MCF 10A (cell line): Measurements from ENCODE around the gene MTHFD1L. TPM values are rescaled to one million over a fixed set of nuclear protein-coding genes. Genes with fewer than 3 reads are reported as not detected.
"Not testable (repeated sequence)": the region's sequence is repeated elsewhere in the genome, so short reads cannot be mapped to it uniquely, and the experiment has no call there.

Experiments
- BruUV-seq: library from RNA; stranded (reverse); fragments of 400-500 nt; replicated peaks from 2 replicates; lab custom pipeline; 2021; lab: Mats Ljungman, UMichigan
- CTCF ChIA-PET: fragments of 300-600 bp; sonication (Branson Sonifier 250); formaldehyde crosslinking; extraction: SDS; loops from one replicate; lab custom pipeline; 2021; ENCODE audit warnings: antibody characterized with exemption, inconsistent platforms; lab: Yijun Ruan, JAX
- POLR2A ChIA-PET: fragments of 300-600, 350-650 bp; sonication (Branson Sonifier 250); formaldehyde crosslinking; extraction: SDS; loops from one replicate; lab custom pipeline; 2020; ENCODE audit warnings: antibody characterized with exemption, inconsistent platforms; lab: Yijun Ruan, JAX
- DNase-seq: peaks from one replicate; pipeline ENCODE4 v3.0.0-alpha.2; 2018; ENCODE audit not compliant: unreplicated experiment
- H3K27ac Mint-ChIP-seq: one replicate; pipeline ENCODE4 v1.8.0; 2022; ENCODE audit warnings: mild to moderate bottlenecking, low read depth, mixed read lengths; ENCODE audit not compliant: unreplicated experiment
- H3K27me3 Mint-ChIP-seq: one replicate; pipeline ENCODE4 v1.8.0; 2022; ENCODE audit warnings: mixed read lengths; ENCODE audit not compliant: insufficient read depth, unreplicated experiment
- H3K36me3 Mint-ChIP-seq: one replicate; pipeline ENCODE4 v1.8.0; 2022; ENCODE audit warnings: mild to moderate bottlenecking, moderate library complexity, mixed read lengths; ENCODE audit not compliant: insufficient read depth, unreplicated experiment
- H3K4me1 Mint-ChIP-seq: one replicate; pipeline ENCODE4 v1.8.0; 2022; ENCODE audit warnings: mixed read lengths; ENCODE audit not compliant: insufficient read depth, unreplicated experiment
- H3K4me3 Mint-ChIP-seq: one replicate; pipeline ENCODE4 v1.8.0; 2022; ENCODE audit warnings: mild to moderate bottlenecking, moderate library complexity, mixed read lengths; ENCODE audit not compliant: unreplicated experiment
- H3K9me3 Mint-ChIP-seq: one replicate; pipeline ENCODE4 v1.8.0; 2022; ENCODE audit warnings: mixed read lengths; ENCODE audit not compliant: unreplicated experiment
- CTCF ChIP-seq: fragments of 200-600 bp; IDR thresholded peaks from one replicate; pipeline ENCODE4 v1.8.0; 2022; ENCODE audit warnings: antibody characterized with exemption, mild to moderate bottlenecking; ENCODE audit not compliant: unreplicated experiment
- intact Hi-C: fragments of 100-400 bp; cut with micrococcal nuclease; formaldehyde crosslinking; loops from 2 replicates; pipeline ENCODE4 v1.14.1; 2022
- total RNA-seq: library from RNA; stranded (reverse); gene quantifications from 2 replicates; pipeline ENCODE4 v1.2.3, GENCODE V29; 2022

MTHFD1L gene
- total RNA-seq, 1 experiment from 2014 or later = 110 TPM

DNA sequence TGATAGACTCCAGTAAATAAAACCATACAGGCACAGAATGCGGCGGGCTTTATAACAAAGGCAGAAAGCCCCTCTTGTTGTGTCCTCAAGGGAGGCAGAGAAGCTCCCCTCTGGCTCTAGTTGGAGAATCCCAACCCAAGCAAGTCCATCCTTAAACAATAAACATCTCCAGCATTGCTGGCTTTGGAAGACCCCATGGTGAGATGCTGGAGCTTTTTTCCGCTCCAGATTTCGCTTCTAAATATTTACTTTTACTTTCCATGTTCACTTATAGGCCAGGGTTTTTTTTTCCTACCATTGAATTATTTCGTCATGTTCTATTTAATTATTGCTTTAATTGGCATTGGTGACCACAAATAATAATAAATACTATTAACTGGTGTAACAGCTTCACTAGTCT is 176.2 kb downstream of the MTHFD1L start:
- H3K27ac Mint-ChIP-seq = peak overlapping the region; percentile 93

GRCh38 chr6:151042911-151043330 is 177.4 kb downstream of the MTHFD1L start:
- Mint-ChIP-seq H3K4me1 (peaks cover 12% of the 10 kb centered on the region), H3K36me3 (peaks cover 55% of the 10 kb centered on the region)
- BruUV-seq, H3K9me3 Mint-ChIP-seq, DNase-seq, H3K4me3 Mint-ChIP-seq, H3K27ac Mint-ChIP-seq, intact Hi-C loops, H3K27me3 Mint-ChIP-seq: not testable (repeated sequence)
- ChIA-PET POLR2A (interaction anchor here (0.6 kb wide), 1 partner anchor 27 kb away, joined by 3 read pairs; no protein-coding TSS in a partner anchor), CTCF (interaction anchor here (4.6 kb wide), 1 partner anchor 9 kb away, joined by 18 read pairs; no protein-coding TSS in a partner anchor)

More for the DNA sequence above, 176.2 kb downstream of the MTHFD1L start:
- H3K4me3 Mint-ChIP-seq = no peak overlapping the region
- ChIA-PET POLR2A (interaction anchor here (0.9 to 2.4 kb wide), 3 partner anchors 27 to 282 kb away, joined by 4 to 11 read pairs (median 4); no protein-coding TSS in a partner anchor), CTCF (interaction anchor here (0.6 to 4.6 kb wide), 6 partner anchors 11 to 622 kb away, joined by 3 to 18 read pairs (median 3); no protein-coding TSS in a partner anchor)
- no peaks in the 10 kb centered on the region for H3K27me3 Mint-ChIP-seq
- H3K36me3 Mint-ChIP-seq = peaks cover 54% of the 10 kb centered on the region
- TF ChIP-seq CTCF = no peak
- BruUV-seq = no TSS peak
- peaks cover 20% of the 10 kb centered on the region for H3K4me1 Mint-ChIP-seq
- DNase-seq = no peak
- no peaks in the 10 kb centered on the region for H3K9me3 Mint-ChIP-seq
- intact Hi-C loops = no loop called here

GRCh38 chr6:151043944-151044343 is 178.4 kb downstream of the MTHFD1L start:
- no peak for TF ChIP-seq CTCF
- ChIA-PET CTCF (interaction anchor here (0.7 kb wide), 1 partner anchor 166 kb away, joined by 3 read pairs; no protein-coding TSS in a partner anchor), POLR2A (no interaction called here)
- intact Hi-C loops = no loop called here
- H3K9me3 Mint-ChIP-seq = no peaks in the 10 kb centered on the region
- no TSS peak for BruUV-seq
- H3K27me3 Mint-ChIP-seq = no peaks in the 10 kb centered on the region
- H3K4me3 Mint-ChIP-seq = no peak overlapping the region
- H3K27ac Mint-ChIP-seq = no peak overlapping the region
- peaks cover 12% of the 10 kb centered on the region for H3K4me1 Mint-ChIP-seq
- no peak for DNase-seq
- H3K36me3 Mint-ChIP-seq = peaks cover 52% of the 10 kb centered on the region

GRCh38 chr6:151044465-151045441 is 179.3 kb downstream of the MTHFD1L start:
- Mint-ChIP-seq H3K4me1 (peaks cover 12% of the 10 kb centered on the region), H3K27me3 (no peaks in the 10 kb centered on the region), H3K4me3 (no peak overlapping the region), H3K36me3 (peaks cover 51% of the 10 kb centered on the region), H3K27ac (no peak overlapping the region), H3K9me3 (no peaks in the 10 kb centered on the region)
- BruUV-seq = no TSS peak
- ChIA-PET CTCF (interaction anchor here (0.5 kb wide), 1 partner anchor 281 kb away, joined by 3 read pairs; no protein-coding TSS in a partner anchor), POLR2A (no interaction called here)
- intact Hi-C loops = no loop called here
- no peak for TF ChIP-seq CTCF
- no peak for DNase-seq

- H3K9me3 Mint-ChIP-seq, H3K27me3 Mint-ChIP-seq, BruUV-seq, DNase-seq, H3K4me1 Mint-ChIP-seq, intact Hi-C loops, H3K4me3 Mint-ChIP-seq: not testable (repeated sequence)
- Mint-ChIP-seq H3K27ac (peak overlapping the region; percentile 83), H3K36me3 (peaks cover 50% of the 10 kb centered on the region)
- POLR2A ChIA-PET = interaction anchor here (0.9 kb wide), 1 partner anchor 8 kb away, joined by 3 read pairs; no protein-coding TSS in a partner anchor
- CTCF ChIA-PET = interaction anchor here (0.5 to 0.7 kb wide), 2 partner anchors 278 to 280 kb away, joined by 3 read pairs; no protein-coding TSS in a partner anchor
Measured at GRCh38 chr6:151045511-151046222, 180.2 kb downstream of the MTHFD1L start.
